ENCODE data around the gene TPRA1.

Gene TPRA1

GRCh38 chr3:127590282-127590592, 296 bp downstream of the TPRA1 start:
- no peak for DNase-seq (ENCODE audit: low read depth)

GRCh38 chr3:127589600-127590281, 792 bp downstream of the TPRA1 start:
- no peak for DNase-seq (ENCODE audit: low read depth)

GRCh38 chr3:127588806-127589577, 1.5 kb downstream of the TPRA1 start:
- peak; percentile 64 for DNase-seq (ENCODE audit: low read depth)

- DNase-seq (ENCODE audit: low read depth) = no peak
Observed at GRCh38 chr3:127587876-127588275, 2.7 kb downstream of the TPRA1 start.

- DNase-seq (ENCODE audit: low read depth) = no peak
Observed at GRCh38 chr3:127585813-127586413, 4.6 kb downstream of the TPRA1 start.

- no peak for DNase-seq (ENCODE audit: low read depth)
Observed at GRCh38 chr3:127585163-127585812, 5.2 kb downstream of the TPRA1 start.

- no peak for DNase-seq (ENCODE audit: low read depth)
Observed at GRCh38 chr3:127584734-127585133, 5.8 kb downstream of the TPRA1 start.

GRCh38 chr3:127580327-127581060, 10.0 kb downstream of the TPRA1 start:
- DNase-seq (ENCODE audit: low read depth) = no peak

- DNase-seq (ENCODE audit: low read depth) = no peak
Observed at GRCh38 chr3:127578802-127579201, 11.7 kb downstream of the TPRA1 start.

- no peak for DNase-seq (ENCODE audit: low read depth)
Observed at GRCh38 chr3:127578168-127578567, 12.4 kb downstream of the TPRA1 start.

- no peak for DNase-seq (ENCODE audit: low read depth)
Observed at GRCh38 chr3:127577448-127577847, 13.1 kb downstream of the TPRA1 start.

GRCh38 chr3:127574880-127575878, 15.4 kb downstream of the TPRA1 start:
- peak; percentile 89 for DNase-seq (ENCODE audit: low read depth)

GRCh38 chr3:127573912-127574311, 16.6 kb downstream of the TPRA1 start:
- DNase-seq (ENCODE audit: low read depth) = no peak

GRCh38 chr3:127573401-127573800, 17.1 kb downstream of the TPRA1 start:
- DNase-seq (ENCODE audit: low read depth) = no peak

GRCh38 chr3:127572735-127573134, 17.8 kb downstream of the TPRA1 start:
- no peak for DNase-seq (ENCODE audit: low read depth)

GRCh38 chr3:127572186-127572585, 18.3 kb downstream of the TPRA1 start:
- no peak for DNase-seq (ENCODE audit: low read depth)

GRCh38 chr3:127570520-127570919, 20.0 kb downstream of the TPRA1 start:
- no peak for DNase-seq (ENCODE audit: low read depth)

- no peak for DNase-seq (ENCODE audit: low read depth)
Observed at GRCh38 chr3:127569160-127569559, 21.4 kb downstream of the TPRA1 start.

- DNase-seq (ENCODE audit: low read depth) = no peak
Observed at GRCh38 chr3:127568586-127568985, 21.9 kb downstream of the TPRA1 start.

- no peak for DNase-seq (ENCODE audit: low read depth)
Observed at GRCh38 chr3:127566833-127567232, 23.7 kb downstream of the TPRA1 start.

GRCh38 chr3:127565711-127566110, 24.8 kb downstream of the TPRA1 start:
- no peak for DNase-seq (ENCODE audit: low read depth)
